HG02610 (cell line): ENCODE data around the gene TRMT10C.
"Not testable (repeated sequence)": the region's sequence is repeated elsewhere in the genome, so short reads cannot be mapped to it uniquely, and the experiment has no call there.

ENCODE experiments used
- ATAC-seq: cut with Tn5 transposase; IDR thresholded peaks from one replicate; pipeline ENCODE4 v1.9.1; 2021; ENCODE audit warnings: mild to moderate bottlenecking, moderate library complexity; ENCODE audit not compliant: unreplicated experiment

Gene TRMT10C

DNA sequence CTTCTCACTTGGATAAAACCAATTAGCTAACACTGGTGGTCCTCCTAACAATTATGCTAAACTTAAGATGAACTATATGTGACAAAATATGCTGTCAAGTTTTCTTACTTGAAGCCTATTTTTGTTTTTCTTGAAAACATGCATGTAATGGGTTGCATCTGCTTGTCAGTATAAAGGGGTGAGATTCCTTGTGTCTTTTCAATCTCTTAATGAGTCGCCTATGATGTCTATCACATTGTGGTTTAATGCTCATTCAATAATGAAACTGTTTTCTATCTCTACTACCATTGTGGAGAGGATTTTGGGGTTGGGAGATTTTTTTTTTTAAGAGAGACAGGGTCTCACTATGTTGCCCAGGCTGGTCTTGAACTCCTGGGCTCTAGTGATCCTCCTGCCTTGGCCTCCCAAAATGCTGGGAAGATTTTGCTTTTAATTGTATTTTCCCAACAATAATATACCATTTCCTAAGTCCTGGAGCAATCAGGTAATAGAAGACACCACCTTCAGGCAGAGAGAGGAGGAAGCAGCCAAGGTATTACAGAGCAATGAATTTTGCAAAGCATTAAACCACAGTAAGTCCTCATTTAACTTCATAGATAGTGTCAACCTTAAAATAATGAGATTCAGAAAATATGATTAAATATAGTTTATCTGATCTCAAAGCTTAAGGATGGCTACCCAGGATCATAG lies 17.4 kb upstream of the TRMT10C start:
- no peak for ATAC-seq

DNA sequence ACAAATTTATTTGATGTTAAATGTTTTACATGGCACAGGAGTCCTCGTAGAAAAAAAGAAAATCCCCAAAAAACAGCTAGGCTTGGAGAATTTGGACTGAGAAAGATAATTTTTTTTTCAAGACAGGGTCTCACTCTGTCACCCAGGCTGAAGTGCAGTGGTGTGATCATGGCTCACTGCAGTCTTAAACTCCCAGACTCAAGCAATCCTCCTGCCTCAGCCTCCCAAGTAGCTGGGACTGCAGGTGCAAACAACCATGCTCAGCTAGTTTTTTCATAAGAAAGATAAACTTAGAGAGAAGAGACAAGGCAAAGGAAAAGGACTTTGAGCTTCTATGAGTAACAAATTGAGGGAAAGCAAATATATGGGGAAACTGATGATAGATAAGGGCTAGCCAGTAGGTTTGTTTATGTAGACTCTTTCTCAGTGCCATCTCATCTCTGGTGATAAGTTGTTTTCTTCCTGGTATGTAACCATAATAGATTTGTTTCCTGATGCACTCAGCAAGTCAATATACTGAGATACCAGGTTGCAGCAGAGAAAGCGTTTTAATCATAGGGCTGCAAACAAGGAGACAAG lies 13.1 kb upstream of the TRMT10C start:
- ATAC-seq, result no peak

DNA sequence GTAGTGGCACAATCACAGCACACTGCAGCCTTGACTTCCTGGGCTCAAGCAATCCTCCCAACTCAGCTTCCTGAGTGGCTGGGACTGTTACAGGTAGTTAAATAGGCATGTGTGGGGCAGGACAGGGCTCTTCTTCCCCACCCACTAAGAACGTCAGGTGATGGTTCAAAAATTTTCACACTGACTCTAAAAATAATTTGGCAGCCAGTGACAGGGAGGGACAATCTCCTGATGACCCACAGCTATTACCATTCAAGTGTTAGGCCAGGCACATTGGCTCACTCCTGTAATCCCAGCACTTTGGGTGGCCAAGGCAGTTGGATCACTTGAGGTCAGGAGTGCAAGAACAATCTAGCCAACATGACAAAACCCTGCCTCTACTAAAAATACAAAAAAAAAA lies 12.2 kb upstream of the TRMT10C start:
- no peak for ATAC-seq

DNA sequence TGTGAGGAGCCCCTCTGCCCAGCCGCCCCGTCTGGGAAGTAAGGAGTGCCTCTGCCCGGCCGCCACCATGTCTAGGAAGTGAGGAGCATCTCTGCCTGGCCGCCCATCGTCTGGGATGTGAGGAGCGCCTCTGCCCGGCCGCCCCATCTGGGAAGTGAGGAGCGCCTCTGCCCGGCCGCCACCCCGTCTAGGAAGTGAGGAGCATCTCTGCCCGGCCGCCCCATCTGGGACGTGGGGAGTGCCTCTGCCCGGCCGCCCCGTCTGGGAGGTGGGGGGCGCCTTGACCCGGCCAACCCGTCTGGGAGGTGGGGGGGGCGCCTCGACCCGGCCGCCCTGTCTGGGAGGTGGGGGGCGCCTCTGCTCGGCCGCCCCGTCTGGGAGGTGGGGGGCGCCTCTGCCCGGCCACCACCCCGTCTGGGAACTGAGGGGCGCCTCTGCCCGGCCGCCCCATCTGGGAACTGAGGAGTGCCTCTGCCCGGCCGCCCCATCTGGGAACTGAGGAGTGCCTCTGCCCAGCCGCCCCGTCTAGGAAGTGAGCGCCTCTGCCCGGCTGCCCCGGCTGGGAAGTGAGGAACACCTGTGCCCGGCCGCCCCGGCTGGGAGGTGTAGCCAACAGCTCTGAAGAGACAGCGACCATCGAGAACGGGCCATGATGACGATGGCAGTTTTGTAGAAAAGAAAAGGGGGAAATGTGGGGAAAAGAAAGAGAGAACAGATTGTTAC lies 10.1 kb upstream of the TRMT10C start:
- ATAC-seq, result not testable (repeated sequence)

DNA sequence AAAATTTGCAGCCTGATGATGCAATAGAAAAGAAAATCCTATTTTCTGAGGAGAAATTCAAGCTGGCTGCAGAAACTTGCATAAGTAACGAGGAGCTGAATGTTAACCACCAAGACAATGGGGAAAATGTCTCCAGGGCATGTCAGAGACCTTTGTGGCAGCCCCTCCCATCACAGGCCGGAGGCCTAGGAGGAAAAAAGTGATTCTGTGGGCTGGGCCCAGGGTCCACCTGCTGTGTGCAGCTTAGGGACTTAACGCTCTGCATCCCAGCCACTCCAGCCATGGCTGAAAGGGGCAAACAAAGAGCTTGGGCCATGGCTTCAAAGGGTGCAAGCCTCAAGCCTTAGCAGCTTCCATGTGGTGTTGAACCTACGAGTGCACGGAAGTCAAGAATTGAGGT lies 8.3 kb upstream of the TRMT10C start:
- not testable (repeated sequence) for ATAC-seq

DNA sequence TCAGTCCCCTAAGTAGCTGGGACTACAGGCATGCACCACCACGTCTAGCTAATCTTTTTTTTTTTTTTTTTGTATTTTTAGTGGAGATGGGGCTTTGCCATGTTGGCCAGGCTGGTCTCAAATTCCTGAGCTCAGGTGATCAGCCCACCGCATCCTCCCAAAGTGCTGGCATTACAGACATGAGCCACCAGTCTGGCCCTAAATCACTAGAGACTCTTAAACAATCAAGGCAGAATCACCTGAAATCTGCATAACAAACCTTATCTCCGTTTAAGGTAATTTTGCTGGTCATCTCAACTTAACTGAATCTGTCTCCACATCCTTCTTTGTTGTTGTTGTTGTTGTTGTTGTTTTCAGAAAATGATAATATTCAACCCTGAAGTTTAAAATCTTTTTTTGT lies 5.6 kb upstream of the TRMT10C start:
- ATAC-seq, result no peak

DNA sequence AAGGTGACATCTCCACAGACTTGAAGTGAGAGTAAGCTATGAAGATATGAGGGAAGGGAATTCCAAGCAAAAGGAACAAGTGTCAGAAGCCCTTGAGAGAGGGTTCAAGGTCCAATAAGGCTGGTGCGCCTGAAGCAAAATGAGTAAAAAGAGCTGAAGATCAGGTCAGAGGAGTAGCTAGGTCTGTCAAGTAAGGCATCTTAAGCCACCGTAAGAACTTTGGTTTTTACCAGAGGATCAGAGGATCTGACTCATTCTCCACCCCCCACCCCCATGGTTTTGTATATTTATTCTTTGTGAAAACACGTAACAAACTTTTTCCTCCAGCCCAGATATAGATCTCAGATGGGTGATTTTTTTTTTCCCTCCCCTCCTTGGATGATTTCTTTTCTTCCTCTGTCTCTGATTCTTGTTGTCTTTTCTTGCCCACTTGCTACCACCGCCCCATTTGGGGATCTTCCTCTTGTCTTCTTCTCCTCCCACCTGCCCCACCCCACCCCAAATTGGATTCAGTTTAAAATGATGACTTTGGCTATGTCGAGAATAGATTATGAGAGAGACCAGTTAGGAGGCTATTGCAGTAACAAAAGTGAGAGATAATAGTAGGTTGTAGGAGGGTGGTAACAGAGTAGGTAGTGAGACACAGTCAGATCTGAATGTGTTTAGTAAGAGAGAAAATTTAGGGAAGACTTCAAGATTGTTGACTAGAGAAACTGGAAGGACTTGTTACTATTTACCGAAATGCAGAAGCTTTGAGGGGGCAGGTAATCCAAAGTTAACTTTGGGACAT lies 6.1 kb downstream of the TRMT10C start:
- no peak for ATAC-seq

DNA sequence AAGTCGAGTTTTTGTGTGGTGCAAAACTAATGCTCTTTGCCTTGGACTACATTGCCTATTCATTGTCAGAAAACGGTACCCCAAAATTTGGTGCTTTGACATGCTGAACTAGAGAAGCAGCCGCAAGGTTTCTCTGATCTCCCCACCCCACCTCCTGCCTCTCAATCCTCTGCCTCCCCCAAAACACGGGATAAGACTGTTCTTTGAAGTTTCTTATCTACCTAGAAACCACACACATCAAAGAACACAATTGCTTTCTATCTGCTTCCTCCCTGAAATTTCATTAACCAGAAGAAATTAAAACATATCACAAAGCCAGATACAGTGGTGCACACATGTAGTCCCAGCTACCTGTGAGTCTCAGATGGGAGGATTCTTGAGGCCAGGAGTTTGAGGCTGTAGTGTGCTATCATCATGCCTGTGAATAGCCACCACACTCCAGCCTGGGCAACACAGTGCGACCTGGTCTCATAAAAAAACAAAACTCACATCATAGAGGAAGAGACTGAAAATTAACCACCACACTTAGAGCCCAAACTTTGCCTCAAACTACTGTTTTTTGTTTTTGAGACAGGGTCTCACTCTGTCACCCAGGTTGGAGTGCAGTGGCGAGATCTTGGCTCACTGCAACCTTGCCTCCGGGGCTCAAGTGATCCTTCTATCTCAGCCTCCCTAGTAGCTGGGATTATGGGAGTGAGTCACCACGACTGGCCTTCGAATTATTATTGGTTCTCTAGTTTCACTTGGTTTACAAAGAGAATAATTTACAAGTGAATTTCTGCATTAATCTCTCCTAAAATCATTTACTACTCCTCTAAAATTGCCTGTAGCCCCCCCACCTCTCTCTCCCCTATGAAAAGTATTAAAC lies 9.6 kb downstream of the TRMT10C start:
- ATAC-seq, result no peak

DNA sequence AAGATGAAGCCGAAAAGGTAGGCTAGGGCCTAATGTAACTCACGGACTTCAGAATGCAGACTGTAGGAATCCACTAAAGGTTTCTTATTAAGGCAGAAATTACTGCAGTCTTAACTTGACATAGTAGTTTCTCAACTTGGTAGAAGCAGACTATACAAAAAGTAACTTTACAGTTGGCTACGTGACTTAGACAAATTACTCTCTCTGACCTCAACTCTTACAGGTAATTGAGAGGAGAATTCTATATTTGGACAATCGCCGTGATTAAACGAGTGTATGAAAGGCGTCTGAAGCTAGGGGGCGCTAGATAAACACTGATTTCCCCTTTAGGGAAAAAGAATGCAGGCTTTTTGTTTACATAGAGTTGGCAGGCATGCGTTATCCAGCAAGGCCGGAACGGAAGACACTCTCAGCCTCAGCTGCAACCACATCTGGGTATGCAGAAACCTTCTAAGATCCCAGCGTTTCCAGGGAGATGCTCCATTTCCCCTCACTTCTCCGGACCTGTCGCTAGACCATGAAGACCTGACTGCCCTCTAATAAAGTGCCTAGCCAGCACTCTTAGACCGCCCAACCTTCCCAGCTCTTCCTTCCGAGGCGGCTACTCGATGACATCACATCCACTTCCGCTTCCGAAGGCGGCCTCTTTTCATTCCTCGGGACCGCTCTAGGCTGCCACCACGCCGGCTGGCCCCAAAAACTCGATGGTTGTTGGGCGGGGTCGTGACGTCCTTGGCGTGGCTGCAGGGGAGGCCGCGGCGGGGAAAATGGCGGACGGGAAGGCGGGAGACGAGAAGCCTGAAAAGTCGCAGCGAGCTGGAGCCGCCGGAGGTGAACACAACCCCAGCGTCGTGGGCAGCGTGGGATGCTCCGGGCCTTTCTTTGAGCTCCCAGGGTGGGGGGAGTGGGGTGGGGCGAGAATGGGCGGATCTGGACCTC lies 12.1 kb downstream of the TRMT10C start, which contains the start of gene PCNP:
PCNP (plus strand) TSS at position 732 of the 939 bp plus-strand sequence; CDS start at position 768, 36 bp downstream.
- peak; percentile 83 for ATAC-seq

DNA sequence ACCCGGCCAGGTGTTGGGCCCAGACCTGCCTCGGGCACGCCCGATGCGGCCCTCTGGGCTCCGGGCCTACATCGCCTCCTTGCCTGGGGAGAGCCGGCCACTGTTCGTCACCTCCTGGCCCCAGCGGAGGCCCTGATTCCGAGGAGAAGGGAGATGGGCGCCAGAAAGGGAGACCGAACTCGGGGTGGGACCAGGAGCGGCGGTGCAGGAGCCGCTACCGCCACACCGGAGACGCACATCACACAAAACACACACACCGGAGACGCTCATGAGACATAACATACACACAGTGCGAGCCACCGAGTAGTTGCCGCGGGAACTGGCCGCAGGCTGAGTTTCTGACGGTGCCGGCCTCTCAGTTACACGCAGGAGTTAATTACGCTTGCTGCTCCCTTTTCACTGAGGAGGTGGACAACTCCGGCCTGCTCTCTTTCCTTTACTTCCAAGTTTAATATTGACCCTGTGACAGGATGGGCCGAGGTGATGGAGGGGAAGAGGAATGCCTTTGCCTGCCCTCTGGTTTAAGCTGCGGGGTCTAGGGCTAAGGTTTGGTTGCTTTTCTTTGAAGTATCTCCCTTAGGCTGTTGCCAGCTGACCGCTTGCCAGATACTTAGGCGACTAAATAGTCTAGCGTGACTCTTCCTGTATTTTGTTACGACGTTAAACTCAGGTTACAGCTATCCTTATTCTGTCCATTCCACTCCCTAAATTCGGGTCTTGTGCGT lies 12.9 kb downstream of the TRMT10C start:
- ATAC-seq, result peak; percentile 46

DNA sequence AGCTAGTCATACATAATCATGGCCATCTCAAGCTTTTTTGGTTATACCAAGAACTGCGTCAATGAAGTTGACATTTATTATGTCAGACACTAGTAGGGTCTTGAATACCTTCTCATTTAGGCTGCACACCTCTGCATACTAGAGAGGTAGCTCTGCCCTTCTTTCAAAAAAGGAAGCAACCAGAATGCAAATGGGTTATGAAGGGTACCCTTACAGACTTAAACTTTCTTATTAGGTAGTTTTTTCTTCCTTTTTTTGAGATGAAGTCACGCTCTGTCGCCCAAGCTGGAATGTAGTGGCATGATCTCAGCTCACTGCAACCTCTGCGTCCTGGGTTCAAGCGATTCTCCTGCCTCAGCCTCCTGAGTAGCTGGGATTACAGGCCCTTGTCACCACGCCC lies 15.6 kb downstream of the TRMT10C start:
- no peak for ATAC-seq

DNA sequence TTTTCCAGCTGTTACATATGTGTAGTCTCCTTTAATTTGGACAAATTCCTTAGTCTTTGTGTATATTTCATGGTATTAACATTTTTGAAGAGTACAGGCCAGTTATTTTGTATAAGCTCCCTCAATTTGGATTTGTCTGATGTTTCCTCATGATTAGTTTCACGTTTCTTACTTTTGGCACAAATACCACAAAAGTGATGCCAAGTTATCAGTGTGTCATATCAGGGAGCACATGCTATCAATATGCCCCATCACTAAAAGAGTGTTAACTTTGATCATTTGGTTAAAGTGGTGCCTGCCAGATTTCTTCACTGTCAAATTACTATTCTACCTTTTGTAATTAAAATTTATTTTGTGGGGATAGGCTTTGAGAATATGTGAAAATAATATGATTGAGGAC lies 26.9 kb downstream of the TRMT10C start:
- no peak for ATAC-seq

DNA sequence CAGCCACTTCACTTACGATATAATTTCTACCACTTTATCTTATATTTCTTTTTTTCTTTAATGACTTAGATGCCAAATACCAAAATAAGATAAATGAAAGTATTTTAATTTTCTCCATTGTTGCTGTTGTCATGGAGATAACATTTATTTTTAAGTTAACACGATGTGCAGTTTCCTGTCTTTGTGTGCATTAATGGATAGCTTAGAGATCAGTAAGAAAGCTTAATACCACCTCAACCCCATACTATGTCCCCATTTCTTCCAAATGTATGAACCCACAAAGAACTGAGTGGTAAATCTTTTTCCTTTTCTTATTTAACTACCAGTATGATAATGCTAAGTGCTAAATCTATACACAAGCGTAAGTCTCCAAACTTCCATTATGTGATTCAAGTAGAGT lies 29.4 kb downstream of the TRMT10C start:
- ATAC-seq, result no peak

DNA sequence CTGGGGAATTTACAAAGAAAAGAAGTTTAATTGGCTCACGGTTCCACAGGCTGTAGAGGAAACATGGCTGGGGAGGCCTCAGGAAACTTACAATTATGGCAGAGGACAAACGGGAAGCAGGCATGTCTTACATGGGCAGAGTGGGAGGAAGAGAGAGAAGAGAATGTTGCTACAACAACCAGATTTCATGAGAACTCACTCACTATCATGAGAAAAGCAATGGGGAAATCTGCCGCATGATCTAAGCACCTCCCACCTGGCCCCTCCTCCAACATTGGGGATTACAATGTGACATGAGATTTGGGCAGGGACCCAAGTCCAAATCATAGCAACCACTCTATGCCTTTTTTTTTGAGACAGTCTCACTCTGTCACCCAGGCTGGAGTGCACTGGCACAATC lies 41.1 kb downstream of the TRMT10C start:
- ATAC-seq, result no peak

DNA sequence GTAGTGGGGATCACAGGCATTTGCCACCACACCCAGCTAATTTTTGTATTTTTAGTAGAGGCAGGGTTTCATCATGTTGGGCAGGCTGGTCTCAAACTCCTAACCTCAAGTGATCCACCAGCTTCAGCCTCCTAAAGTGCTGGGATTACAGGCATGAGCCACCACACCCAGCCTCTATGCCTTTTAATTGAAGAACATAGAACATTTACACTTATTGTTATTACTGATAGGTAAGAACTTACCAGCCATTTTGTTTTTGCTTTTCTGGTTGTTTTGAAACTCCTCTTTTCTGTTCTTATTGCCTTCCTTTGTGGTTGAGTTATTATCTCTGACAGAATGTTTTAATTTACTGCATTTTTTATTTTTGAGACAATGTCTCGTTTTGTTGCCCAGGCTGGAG lies 41.5 kb downstream of the TRMT10C start:
- ATAC-seq, result no peak

DNA sequence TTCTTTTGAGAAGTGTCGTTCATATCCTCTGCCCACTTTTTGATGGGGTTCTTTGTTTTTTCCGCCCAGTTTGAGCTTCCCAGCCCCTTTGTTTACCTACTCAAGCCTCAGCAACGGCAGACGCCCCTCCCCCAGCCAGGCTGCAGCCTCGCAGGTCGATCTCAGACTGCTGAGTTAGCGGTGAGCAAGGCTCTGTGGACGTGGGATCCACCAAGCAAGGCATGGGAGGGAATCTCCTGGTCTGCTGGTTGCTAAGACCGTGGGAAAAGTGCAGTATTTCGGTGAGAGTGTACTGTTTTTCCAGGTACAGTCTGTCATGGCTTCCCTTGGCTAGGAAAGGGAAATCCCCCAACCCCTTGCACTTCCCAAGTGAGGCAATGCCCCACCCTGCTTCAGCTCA lies 43.7 kb downstream of the TRMT10C start:
- not testable (repeated sequence) for ATAC-seq

DNA sequence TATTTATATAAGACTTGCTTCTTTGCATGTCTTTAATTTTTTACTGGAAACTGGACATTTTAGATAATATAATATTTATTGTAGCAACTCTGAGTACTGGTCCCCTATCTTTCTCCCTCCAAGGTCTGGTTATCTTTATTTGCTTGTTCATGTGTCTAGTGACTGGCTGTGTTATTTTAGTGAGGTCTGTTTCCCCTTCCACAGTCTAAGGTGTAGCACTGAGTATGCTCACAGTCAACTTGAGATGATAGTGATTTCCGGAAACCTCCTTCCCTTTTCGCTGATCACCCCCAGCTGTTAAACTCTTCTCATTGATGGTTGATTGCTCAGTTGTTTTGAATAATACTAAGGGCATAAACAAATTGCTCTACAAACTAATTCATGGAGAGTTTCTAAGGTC lies 49.4 kb downstream of the TRMT10C start:
- ATAC-seq, result no peak

DNA sequence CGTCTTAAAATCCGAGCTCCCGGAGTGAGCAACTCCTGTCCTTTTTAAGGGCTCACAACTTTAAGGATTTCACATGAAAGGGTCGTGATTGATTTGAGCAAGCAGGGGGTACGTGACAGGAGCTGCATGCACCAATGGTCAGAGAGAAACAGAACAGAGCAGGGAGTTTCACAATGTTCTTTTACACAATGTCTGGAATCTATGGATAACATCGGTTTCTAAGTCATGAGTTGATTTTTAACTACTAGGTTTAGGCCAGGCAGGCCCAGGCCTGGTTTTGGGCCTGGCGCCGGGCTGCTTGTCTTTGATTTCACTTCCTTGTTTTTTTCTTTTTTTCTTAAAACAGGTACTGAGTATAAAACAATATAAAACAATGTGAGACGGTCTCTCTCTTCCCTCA lies 51.3 kb downstream of the TRMT10C start:
- not testable (repeated sequence) for ATAC-seq

DNA sequence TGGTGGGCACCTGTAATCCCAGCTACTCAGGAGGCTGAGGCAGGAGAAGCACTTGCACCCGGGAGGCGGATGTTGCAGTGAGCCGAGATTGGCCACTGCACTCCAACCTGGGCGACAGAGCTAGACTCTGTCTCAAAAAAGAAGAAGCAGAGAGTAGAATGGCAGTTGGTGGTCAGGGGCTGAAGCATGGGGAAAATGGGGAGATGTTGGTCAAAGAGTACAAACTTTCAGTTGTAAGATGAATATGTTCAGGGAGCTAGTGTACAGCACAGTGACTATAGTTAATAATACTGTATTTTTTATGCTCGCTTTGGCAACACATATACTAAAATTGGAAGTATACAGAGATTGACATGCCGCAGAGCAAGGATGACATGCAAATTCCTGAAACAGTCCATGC lies 53.9 kb downstream of the TRMT10C start:
- ATAC-seq, result no peak
